ENCODE measurements around the gene ABHD17C. TPM values are rescaled to one million over a fixed set of nuclear protein-coding genes. Genes with fewer than 3 reads are reported as not detected.

ABHD17C gene
- polyA plus RNA-seq, 1 experiment: 30.8 TPM

DNA sequence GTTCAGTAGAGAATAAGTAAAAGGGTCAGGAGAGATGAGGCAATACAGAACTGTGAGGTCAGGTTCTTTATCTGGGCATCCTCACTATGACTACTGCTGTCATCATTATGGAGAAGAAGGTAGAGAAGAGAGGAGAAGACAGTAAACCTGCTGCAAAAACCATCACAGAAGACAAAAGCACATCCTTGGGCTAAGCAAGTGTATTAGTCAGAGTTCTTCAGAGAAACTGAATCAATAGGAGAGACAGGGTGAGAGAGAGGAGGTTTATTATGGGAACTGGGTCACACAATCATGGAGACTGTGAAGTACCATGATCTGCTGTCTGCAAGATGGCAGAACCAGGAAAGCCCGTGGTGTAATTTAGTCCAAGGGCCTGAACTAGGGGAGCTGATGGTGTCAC, 9.5 kb upstream of the ABHD17C start:
- Histone ChIP-seq H3K4me3 (ENCODE audit: low read depth, low read length) (no peak overlapping the region), H3K9me3 (ENCODE audit: control insufficient read depth, insufficient read depth, low read length) (no peaks in the 10 kb centered on the region; the same call in 1 of the 2 replicates), H3K27me3 (ENCODE audit: control insufficient read depth, insufficient read depth, low read length) (no peaks in the 10 kb centered on the region), H3K27ac (ENCODE audit: low read depth, low read length) (no peak overlapping the region)
- CTCF ChIA-PET: no interaction called here
- TF ChIP-seq, protein P1, sequence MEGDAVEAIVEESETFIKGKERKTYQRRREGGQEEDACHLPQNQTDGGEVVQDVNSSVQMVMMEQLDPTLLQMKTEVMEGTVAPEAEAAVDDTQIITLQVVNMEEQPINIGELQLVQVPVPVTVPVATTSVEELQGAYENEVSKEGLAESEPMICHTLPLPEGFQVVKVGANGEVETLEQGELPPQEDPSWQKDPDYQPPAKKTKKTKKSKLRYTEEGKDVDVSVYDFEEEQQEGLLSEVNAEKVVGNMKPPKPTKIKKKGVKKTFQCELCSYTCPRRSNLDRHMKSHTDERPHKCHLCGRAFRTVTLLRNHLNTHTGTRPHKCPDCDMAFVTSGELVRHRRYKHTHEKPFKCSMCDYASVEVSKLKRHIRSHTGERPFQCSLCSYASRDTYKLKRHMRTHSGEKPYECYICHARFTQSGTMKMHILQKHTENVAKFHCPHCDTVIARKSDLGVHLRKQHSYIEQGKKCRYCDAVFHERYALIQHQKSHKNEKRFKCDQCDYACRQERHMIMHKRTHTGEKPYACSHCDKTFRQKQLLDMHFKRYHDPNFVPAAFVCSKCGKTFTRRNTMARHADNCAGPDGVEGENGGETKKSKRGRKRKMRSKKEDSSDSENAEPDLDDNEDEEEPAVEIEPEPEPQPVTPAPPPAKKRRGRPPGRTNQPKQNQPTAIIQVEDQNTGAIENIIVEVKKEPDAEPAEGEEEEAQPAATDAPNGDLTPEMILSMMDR (IDR thresholded peaks at IDR 0.05; ENCODE audit: low read depth, low read length): no peak
- no peak for DNase-seq (ENCODE audit: low read depth, low spot score)
- POLR2A ChIA-PET: no interaction called here

DNA sequence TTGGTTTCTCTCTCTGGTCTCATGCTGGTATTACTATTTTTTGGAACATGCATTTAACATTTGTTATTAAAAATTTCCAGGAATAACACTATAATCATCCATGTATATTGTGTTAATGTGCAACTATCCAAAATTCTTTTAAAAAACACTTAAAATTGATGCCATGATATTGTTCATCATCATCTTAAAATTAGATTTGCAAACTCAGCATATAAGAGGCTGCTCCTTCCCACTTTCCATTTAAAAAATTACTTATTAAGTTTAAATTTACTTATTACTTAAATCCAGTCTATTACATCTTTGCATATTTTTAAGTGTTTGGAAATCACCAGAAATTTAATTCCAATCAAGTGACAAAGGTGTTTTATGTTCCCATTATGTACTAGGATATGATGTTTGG, 5.8 kb upstream of the ABHD17C start:
- TF ChIP-seq, protein P1 (IDR thresholded peaks at IDR 0.05; ENCODE audit: low read depth, low read length): no peak
- H3K27me3 ChIP-seq (ENCODE audit: control insufficient read depth, insufficient read depth, low read length): no peaks in the 10 kb centered on the region
- DNase-seq (ENCODE audit: low read depth, low spot score): no peak
- POLR2A ChIA-PET: no interaction called here
- H3K9me3 ChIP-seq (ENCODE audit: control insufficient read depth, insufficient read depth, low read length): no peaks in the 10 kb centered on the region
- no peak overlapping the region for H3K4me3 ChIP-seq (ENCODE audit: low read depth, low read length)
- H3K27ac ChIP-seq (ENCODE audit: low read depth, low read length): no peak overlapping the region
- CTCF ChIA-PET: no interaction called here

DNA sequence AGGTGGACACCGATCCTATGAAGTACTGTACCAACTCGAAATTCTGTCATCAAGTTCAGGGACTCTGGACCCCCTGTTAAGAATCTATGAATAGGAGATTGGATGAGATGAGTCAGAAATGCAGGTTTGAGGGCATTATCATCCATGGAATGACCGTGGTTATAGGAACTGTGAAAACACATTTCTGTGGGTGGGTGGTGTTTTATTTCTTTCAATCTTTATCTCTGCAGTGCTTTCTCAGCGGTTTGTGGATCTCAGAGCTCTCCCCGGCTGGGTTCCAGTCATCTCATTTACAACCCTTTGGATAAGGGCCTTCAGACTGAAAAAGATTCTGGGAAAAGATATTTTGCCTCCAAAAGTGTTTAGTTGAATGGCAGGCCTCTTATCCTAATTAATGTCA, 5.4 kb upstream of the ABHD17C start:
- H3K9me3 ChIP-seq (ENCODE audit: control insufficient read depth, insufficient read depth, low read length): no peaks in the 10 kb centered on the region
- no peak for DNase-seq (ENCODE audit: low read depth, low spot score)
- no peak overlapping the region for H3K27ac ChIP-seq (ENCODE audit: low read depth, low read length)
- no peaks in the 10 kb centered on the region for H3K27me3 ChIP-seq (ENCODE audit: control insufficient read depth, insufficient read depth, low read length)
- ChIA-PET CTCF (no interaction called here), POLR2A (no interaction called here)
- TF ChIP-seq, protein P1 (IDR thresholded peaks at IDR 0.05; ENCODE audit: low read depth, low read length): no peak
- no peak overlapping the region for H3K4me3 ChIP-seq (ENCODE audit: low read depth, low read length)

DNA sequence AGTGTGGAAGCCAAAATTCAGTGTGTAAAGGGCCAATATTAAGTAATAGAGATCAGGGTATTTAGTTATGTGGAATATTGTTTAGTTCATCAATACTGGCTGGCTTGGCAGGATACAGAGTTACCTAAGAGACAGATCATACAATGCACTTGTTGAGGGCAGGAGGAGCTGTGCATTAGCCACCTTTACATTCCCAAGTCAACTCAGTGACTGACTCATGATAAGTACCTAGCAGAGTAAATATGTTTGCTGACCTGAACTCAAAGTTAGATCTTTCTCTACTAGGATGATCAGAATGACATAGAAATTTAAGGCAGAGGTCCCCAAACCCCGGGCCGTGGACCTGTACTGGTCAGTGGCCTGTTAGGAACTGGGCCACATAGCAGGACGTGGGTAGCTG, 3.5 kb upstream of the ABHD17C start:
- H3K27ac ChIP-seq (ENCODE audit: low read depth, low read length): no peak overlapping the region
- H3K4me3 ChIP-seq (ENCODE audit: low read depth, low read length): no peak overlapping the region
- ChIA-PET POLR2A (no interaction called here), CTCF (interaction anchor here (0.6 to 1.4 kb wide), 2 partner anchors 68 to 236 kb away, joined by 4 read pairs; no protein-coding TSS in a partner anchor)
- no peaks in the 10 kb centered on the region; the same call in 1 of the 2 replicates for H3K9me3 ChIP-seq (ENCODE audit: control insufficient read depth, insufficient read depth, low read length)
- DNase-seq (ENCODE audit: low read depth, low spot score): no peak
- H3K27me3 ChIP-seq (ENCODE audit: control insufficient read depth, insufficient read depth, low read length): no peaks in the 10 kb centered on the region
- TF ChIP-seq, protein P1 (IDR thresholded peaks at IDR 0.05; ENCODE audit: low read depth, low read length): no peak

DNA sequence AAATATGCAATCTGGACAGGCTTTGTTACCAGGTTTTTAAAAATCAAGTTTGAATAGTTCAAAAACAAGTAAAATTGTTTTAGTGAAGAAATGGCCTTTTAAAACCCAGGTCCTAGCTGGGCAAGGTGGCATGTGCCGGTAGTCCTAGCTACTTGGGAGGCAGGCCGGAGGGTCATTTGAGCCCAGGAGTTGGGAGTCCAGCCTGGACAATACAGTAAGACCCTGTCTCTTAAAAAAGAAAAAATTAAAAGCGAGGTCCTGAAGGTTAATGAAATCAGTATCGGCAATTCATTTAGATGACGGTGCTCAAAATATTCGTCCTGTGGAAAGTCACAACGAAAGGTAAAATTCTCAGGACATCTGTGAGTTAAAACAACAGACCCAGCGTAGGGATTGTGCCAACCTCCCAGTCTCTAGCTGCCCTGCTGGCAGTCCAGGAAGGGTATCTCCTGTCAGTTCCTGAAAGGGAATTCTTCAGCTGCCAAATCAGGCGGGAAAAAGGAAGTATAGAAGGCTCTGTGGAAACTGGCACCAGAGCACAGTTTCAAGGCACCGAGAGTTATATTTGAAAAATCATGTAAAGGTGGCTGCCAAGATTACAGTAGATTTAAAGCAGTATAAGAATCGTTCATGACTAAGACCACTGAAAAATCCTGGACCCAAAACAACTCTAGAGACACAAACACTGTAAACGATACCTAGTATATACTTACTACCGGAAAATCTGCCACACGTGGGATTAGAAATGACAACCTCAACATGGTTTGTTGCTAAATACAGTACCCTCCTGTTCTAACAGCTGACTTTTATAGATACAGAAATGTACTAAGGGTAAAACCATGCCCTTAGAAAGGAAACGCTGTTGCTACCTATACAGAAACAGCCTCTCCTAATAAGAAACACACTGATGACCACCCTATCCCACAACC, 1.2 kb upstream of the ABHD17C start:
- CTCF ChIA-PET: interaction anchor here (0.6 to 2.2 kb wide), 3 partner anchors 12 to 163 kb away, joined by 3 to 6 read pairs (median 5); partner anchors contain the start of gene CEMIP
- no peaks in the 10 kb centered on the region; the same call in 1 of the 2 replicates for H3K9me3 ChIP-seq (ENCODE audit: control insufficient read depth, insufficient read depth, low read length)
- no peak overlapping the region for H3K27ac ChIP-seq (ENCODE audit: low read depth, low read length)
- no peaks in the 10 kb centered on the region for H3K27me3 ChIP-seq (ENCODE audit: control insufficient read depth, insufficient read depth, low read length)
- no peak for DNase-seq (ENCODE audit: low read depth, low spot score)
- H3K4me3 ChIP-seq (ENCODE audit: low read depth, low read length): peak overlapping the region; percentile 91
- POLR2A ChIA-PET: interaction anchor here (0.6 to 2.3 kb wide), 3 partner anchors 18 to 212 kb away, joined by 3 to 7 read pairs (median 3); partner anchors contain the start of gene CEMIP
- TF ChIP-seq, protein P1 (IDR thresholded peaks at IDR 0.05; ENCODE audit: low read depth, low read length): no peak

Measured in AG04450 (cell line).